GM10266 (cell line): ENCODE results near the gene SEPTIN7.

Source experiments
- DNase-seq: peaks from one replicate; pipeline ENCODE4 v3.0.0; 2012; ENCODE audit errors: extremely low spot score
- CTCF ChIP-seq: IDR thresholded peaks from 2 replicates; pipeline ENCODE4 v1.5.1; 2012; ENCODE audit warnings: mild to moderate bottlenecking, low read depth; ENCODE audit not compliant: control insufficient read depth, insufficient read depth; ENCODE audit errors: missing control alignments

Gene SEPTIN7

DNA sequence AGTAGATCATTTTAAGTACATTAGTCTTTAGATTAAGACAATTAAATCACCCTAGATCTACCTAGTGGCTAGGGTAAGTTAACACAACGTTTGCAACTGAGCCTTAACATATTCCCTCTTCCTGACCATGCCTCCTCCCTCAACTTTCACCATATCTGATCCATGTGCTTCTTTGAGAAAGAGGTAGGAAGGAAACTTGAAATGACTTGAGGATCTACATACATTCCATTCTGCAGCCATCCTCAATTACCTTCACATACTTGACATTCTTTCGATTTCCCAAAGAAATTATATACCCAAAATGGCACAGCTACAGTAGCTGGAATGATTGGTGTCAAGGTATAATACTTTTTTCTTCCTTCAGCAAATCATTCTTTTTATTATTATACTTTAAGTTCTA, 12.9 kb upstream of the SEPTIN7 start:
- no peak for TF ChIP-seq CTCF
- DNase-seq = no peak

DNA sequence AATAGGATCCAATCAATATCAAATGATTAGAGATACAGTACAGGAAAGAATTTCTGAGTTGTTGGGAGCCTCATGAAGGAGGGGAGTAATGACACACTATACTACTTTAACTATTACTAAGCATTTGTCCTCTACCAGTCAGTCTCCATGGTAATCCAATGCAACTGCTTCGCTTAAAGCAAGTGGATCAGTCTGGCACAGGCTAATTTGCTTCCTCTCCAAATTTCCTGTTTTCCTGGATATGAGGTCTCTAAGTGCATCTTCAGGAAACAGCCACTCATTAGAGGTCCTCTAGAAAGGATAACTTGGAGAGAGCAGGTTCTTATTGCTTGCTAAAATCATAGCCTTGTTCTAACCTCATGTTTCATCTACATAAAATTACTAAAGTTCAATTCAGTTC, 8.4 kb upstream of the SEPTIN7 start:
- TF ChIP-seq CTCF = no peak
- no peak for DNase-seq

DNA sequence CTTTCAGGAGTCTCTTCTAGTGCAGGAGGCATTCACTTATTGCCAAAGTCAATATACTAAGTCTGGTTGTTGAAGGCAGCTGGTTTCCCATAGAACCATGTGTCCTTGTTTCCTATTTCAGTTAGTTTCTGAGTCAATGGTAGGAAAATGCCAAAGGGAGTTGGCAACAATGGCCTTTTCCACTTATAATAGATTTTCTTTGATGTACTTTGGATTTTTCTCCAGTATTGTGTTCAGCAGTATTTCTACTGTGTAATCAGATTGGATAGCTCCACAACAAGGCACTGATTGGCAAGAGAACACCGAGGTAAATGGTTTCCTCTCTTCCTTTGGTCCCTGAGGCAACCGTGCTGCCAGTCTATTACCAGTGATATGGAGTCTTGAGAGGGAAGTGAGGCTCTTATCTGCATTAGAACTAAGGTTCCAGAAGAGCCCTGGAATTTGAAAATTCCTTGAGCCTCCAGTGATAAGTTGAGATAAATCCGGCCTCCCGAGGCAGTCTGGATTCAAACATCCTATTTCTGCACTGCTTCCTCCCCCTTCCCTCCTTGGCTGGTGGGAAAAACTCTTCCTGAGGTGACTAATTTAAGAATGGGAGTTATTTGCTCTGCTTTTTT, 7.9 kb upstream of the SEPTIN7 start:
- TF ChIP-seq CTCF = no peak
- DNase-seq = no peak

DNA sequence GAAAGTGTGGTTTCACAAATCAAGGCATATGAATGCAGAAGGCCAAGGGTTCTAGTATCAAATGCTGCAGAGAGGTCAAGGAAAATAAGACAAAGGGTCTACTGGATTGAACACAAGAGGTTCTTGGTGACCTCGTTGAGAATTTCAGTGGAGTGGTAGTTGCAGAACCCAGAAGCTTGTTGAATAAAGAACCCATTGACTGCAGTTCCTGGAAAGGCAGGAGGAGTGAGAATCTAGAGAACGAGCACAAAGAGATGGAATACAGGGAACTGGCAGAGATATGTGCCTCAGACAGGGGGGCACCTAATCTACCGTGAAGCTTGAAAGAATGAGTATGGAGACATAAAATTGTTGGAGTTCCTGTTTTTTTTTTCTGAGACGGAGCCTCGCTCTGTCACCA, 3.5 kb upstream of the SEPTIN7 start:
- no peak for DNase-seq
- no peak for TF ChIP-seq CTCF

DNA sequence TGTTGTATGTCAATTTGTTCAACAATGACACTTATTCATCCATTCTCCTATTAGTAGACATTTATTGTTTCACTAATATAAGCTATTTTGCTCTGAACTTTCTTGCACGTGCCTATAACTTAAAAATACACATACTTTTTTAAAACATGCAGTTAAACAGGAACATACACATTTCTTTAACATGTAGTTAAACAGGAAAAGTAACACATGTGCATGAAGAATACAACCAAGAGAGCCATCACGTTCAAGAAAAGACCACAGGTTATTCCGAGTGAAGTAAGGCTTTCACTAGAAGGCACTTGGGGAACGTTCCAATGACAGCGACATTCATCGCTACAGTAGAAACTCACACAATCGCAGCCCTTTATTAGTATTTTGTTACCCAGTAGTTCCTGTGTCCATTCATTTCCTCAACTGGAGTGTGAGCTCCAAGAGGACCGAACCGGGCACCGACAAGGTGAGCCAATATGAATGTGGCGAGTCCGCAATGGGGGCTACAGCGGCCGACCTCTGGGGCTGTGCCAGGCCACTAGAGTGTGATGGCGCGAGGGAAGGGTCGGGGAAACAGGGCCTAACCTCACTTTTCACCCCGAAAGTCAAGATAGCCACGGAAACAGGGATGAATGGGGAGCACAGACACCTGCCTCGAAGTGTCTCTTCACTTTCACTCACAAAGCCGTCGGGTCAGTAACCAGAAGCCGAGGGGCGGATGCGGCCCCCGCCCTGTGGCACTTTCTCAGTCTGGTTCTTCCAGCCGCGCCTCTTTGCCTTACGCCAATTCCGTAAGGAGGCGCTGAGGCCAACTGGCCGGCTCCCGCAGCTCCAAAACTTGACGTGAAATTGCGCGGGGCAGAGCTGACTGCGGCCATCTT, 775 bp upstream of the SEPTIN7 start:
- peak; percentile 69 for DNase-seq
- no peak for TF ChIP-seq CTCF

GRCh38 chr7:35801392-35802101, 690 bp downstream of the SEPTIN7 start:
- DNase-seq = peak; percentile 55
- TF ChIP-seq CTCF = peak; percentile 34
